Right atrium auricular region (tissue), 2 donors: Measurements from ENCODE around the gene NEAT1. TPM values are rescaled to one million over a fixed set of nuclear protein-coding genes. Genes with fewer than 3 reads are reported as not detected.

ENCODE experiments used
- DNase-seq: peaks from one replicate; pipeline ENCODE4 v3.0.0-alpha.2; 2019; ENCODE audit warnings: low spot score
- H3K27ac ChIP-seq, 2 donors: fragments of 200-600 bp; sonication (generic); 1 replicate in 1 of 2; 2 replicates in 1 of 2; pipeline ENCODE4 v1.5.1; 2016 to 2019
- H3K27me3 ChIP-seq, 2 donors: fragments of 200-600 bp; sonication (generic); one replicate each; pipeline versions ENCODE4 v1.5.1 to v1.6.0; 2017 to 2019
- H3K36me3 ChIP-seq: fragments of 200-600 bp; sonication (generic); one replicate; pipeline ENCODE4 v1.5.1; 2016
- H3K4me1 ChIP-seq, 2 donors: fragments of 200-600 bp; sonication (generic); one replicate each; pipeline versions ENCODE4 v1.5.1 to v1.6.0; 2017 to 2019
- H3K4me3 ChIP-seq, 2 donors: fragments of 200-600 bp; sonication (generic); 1 replicate in 1 of 2; 2 replicates in 1 of 2; pipeline ENCODE4 v1.5.1; 2017 to 2019; ENCODE audit warnings: mild to moderate bottlenecking in 1 of 2, moderate library complexity in 1 of 2
- H3K9me3 ChIP-seq, 2 donors: fragments of 200-600 bp; sonication (generic); one replicate each; pipeline ENCODE4 v1.5.1; 2019
- CTCF ChIP-seq, 2 donors: fragments of 200-600 bp; sonication (generic); IDR thresholded peaks; one replicate each; pipeline ENCODE4 v1.5.1; 2019; ENCODE audit warnings: antibody characterized with exemption in 2 of 2
- total RNA-seq, 2 donors: library from RNA; depleted of rRNA; stranded (reverse); fragments of >200 nt; gene quantifications; one replicate each; pipeline ENCODE4 v1.1.0, GENCODE V29; 2016

The NEAT1 gene
- total RNA-seq, 2 donors from 2014 or later = 43.7 to 52.5 TPM

- peaks cover 0 to 26% of the 10 kb centered on the region in 2 donors for H3K4me1 ChIP-seq
- no peaks in the 10 kb centered on the region for H3K36me3 ChIP-seq
- H3K9me3 ChIP-seq = no peaks in the 10 kb centered on the region
- H3K27me3 ChIP-seq = no peaks in the 10 kb centered on the region
- no peak overlapping the region for H3K4me3 ChIP-seq
- no peak for TF ChIP-seq CTCF (IDR thresholded peaks at IDR 0.05)
- DNase-seq = no peak
- H3K27ac ChIP-seq = no peak overlapping the region
These were observed 44.8 kb upstream of the NEAT1 start for GRCh38 chr11:65377777-65378176.

- Histone ChIP-seq H3K9me3 (no peaks in the 10 kb centered on the region), H3K36me3 (no peaks in the 10 kb centered on the region), H3K27ac (no peak overlapping the region), H3K27me3 (no peaks in the 10 kb centered on the region), H3K4me3 (no peak overlapping the region), H3K4me1 (peaks cover 0 to 31% of the 10 kb centered on the region in 2 donors)
- no peak for DNase-seq
- TF ChIP-seq CTCF (IDR thresholded peaks at IDR 0.05) = no peak
These were observed 44.2 kb upstream of the NEAT1 start for GRCh38 chr11:65378208-65378927.

GRCh38 chr11:65378928-65379638 lies 43.5 kb upstream of the NEAT1 start:
- no peak for TF ChIP-seq CTCF (IDR thresholded peaks at IDR 0.05)
- no peak overlapping the region for H3K4me3 ChIP-seq
- H3K27me3 ChIP-seq = no peaks in the 10 kb centered on the region
- H3K9me3 ChIP-seq = no peaks in the 10 kb centered on the region
- no peak for DNase-seq
- H3K4me1 ChIP-seq = peaks cover 0 to 39% of the 10 kb centered on the region in 2 donors
- H3K36me3 ChIP-seq = no peaks in the 10 kb centered on the region
- peak overlapping the region in 1 of 2 donors; percentile 98 for H3K27ac ChIP-seq

GRCh38 chr11:65379698-65380459 lies 42.7 kb upstream of the NEAT1 start:
- no peaks in the 10 kb centered on the region for H3K9me3 ChIP-seq
- no peaks in the 10 kb centered on the region for H3K27me3 ChIP-seq
- peak overlapping the region; percentile 98 for H3K27ac ChIP-seq
- H3K4me1 ChIP-seq = peaks cover 0 to 45% of the 10 kb centered on the region in 2 donors
- no peaks in the 10 kb centered on the region for H3K36me3 ChIP-seq
- no peak for DNase-seq
- TF ChIP-seq CTCF (IDR thresholded peaks at IDR 0.05) = no peak
- H3K4me3 ChIP-seq = no peak overlapping the region

GRCh38 chr11:65380460-65381119 lies 42.0 kb upstream of the NEAT1 start:
- no peaks in the 10 kb centered on the region for H3K27me3 ChIP-seq
- peaks cover 0 to 51% of the 10 kb centered on the region in 2 donors for H3K4me1 ChIP-seq
- no peak for TF ChIP-seq CTCF (IDR thresholded peaks at IDR 0.05)
- no peak for DNase-seq
- no peak overlapping the region for H3K4me3 ChIP-seq
- no peaks in the 10 kb centered on the region for H3K36me3 ChIP-seq
- peak overlapping the region; percentile 98 for H3K27ac ChIP-seq
- H3K9me3 ChIP-seq = no peaks in the 10 kb centered on the region
